Endothelial cell (in vitro differentiated cells): ENCODE measurements around the gene TBX5. TPM values are rescaled to one million over a fixed set of nuclear protein-coding genes. Genes with fewer than 3 reads are reported as not detected.
A peak's percentile ranks its signal among the peaks of the same experiment; 100 is the strongest.

Experiments used
- DNase-seq: peaks from one replicate; pipeline ENCODE4 v3.0.0; 2021; ENCODE audit warnings: low spot score
- H3K27ac Mint-ChIP-seq: one replicate; pipeline ENCODE4 v1.8.0; 2021; ENCODE audit warnings: mixed read lengths, inconsistent platforms; ENCODE audit not compliant: unreplicated experiment
- H3K27me3 Mint-ChIP-seq: one replicate; pipeline ENCODE4 v1.8.0; 2021; ENCODE audit warnings: mild to moderate bottlenecking, moderate library complexity, mixed read lengths, inconsistent platforms; ENCODE audit not compliant: unreplicated experiment
- H3K36me3 Mint-ChIP-seq: one replicate; pipeline ENCODE4 v1.8.0; 2021; ENCODE audit warnings: mild to moderate bottlenecking, low read depth, mixed read lengths, inconsistent platforms; ENCODE audit not compliant: unreplicated experiment
- H3K4me1 Mint-ChIP-seq: one replicate; pipeline ENCODE4 v1.8.0; 2021; ENCODE audit warnings: mild to moderate bottlenecking, mixed read lengths, inconsistent platforms; ENCODE audit not compliant: unreplicated experiment
- H3K4me3 Mint-ChIP-seq: one replicate; pipeline ENCODE4 v1.8.0; 2021; ENCODE audit warnings: mild to moderate bottlenecking, mixed read lengths, inconsistent platforms; ENCODE audit not compliant: unreplicated experiment
- H3K9me3 Mint-ChIP-seq: one replicate; pipeline ENCODE4 v1.8.0; 2021; ENCODE audit warnings: mixed read lengths, inconsistent platforms; ENCODE audit not compliant: unreplicated experiment
- CTCF ChIP-seq: fragments of 200-600 bp; sonication (generic); IDR thresholded peaks from one replicate; pipeline ENCODE4 v1.5.0; 2021; ENCODE audit warnings: antibody characterized with exemption; ENCODE audit not compliant: unreplicated experiment
- total RNA-seq: library from RNA; stranded (reverse); fragmentation: NEBNext Ultra II Directional; extraction: Animal tissue kit (Norgen Biotek cat#: 25700); gene quantifications from one replicate; pipeline ENCODE4 v1.2.1, GENCODE V29; 2021; ENCODE audit not compliant: unreplicated experiment

Gene TBX5
- total RNA-seq, 1 donor from 2014 or later = 0.38 TPM

GRCh38 chr12:114443607-114444421, 37.9 kb upstream of the TBX5 start:
- no peaks in the 10 kb centered on the region for H3K9me3 Mint-ChIP-seq
- H3K4me1 Mint-ChIP-seq = peaks cover 22% of the 10 kb centered on the region
- no peaks in the 10 kb centered on the region for H3K36me3 Mint-ChIP-seq
- peaks cover 28% of the 10 kb centered on the region for H3K27me3 Mint-ChIP-seq
- no peak overlapping the region for H3K27ac Mint-ChIP-seq
- no peak overlapping the region for H3K4me3 Mint-ChIP-seq
- no peak for TF ChIP-seq CTCF
- DNase-seq = no peak

GRCh38 chr12:114442578-114442977, 36.6 kb upstream of the TBX5 start:
- no peak overlapping the region for H3K4me3 Mint-ChIP-seq
- TF ChIP-seq CTCF = no peak

GRCh38 chr12:114441545-114441944, 35.6 kb upstream of the TBX5 start:
- Mint-ChIP-seq H3K4me3 (no peak overlapping the region), H3K27me3 (peaks cover 22% of the 10 kb centered on the region), H3K9me3 (peaks cover 2% of the 10 kb centered on the region), H3K27ac (no peak overlapping the region), H3K36me3 (no peaks in the 10 kb centered on the region), H3K4me1 (peaks cover 21% of the 10 kb centered on the region)
- DNase-seq = no peak
- no peak for TF ChIP-seq CTCF

More at GRCh38 chr12:114442578-114442977, 36.6 kb upstream of the TBX5 start:
- DNase-seq = no peak
- Mint-ChIP-seq H3K27ac (no peak overlapping the region), H3K27me3 (peaks cover 23% of the 10 kb centered on the region), H3K36me3 (no peaks in the 10 kb centered on the region), H3K4me1 (peaks cover 21% of the 10 kb centered on the region), H3K9me3 (no peaks in the 10 kb centered on the region)

- Mint-ChIP-seq H3K4me3 (no peak overlapping the region), H3K27me3 (peaks cover 22% of the 10 kb centered on the region), H3K9me3 (peaks cover 6% of the 10 kb centered on the region), H3K4me1 (peaks cover 21% of the 10 kb centered on the region), H3K36me3 (no peaks in the 10 kb centered on the region), H3K27ac (no peak overlapping the region)
- no peak for TF ChIP-seq CTCF
- DNase-seq = no peak
Observed at GRCh38 chr12:114441039-114441383, 35.1 kb upstream of the TBX5 start.

- Mint-ChIP-seq H3K36me3 (no peaks in the 10 kb centered on the region), H3K27me3 (peaks cover 17% of the 10 kb centered on the region), H3K27ac (no peak overlapping the region), H3K9me3 (peaks cover 6% of the 10 kb centered on the region), H3K4me3 (no peak overlapping the region), H3K4me1 (peaks cover 21% of the 10 kb centered on the region)
- TF ChIP-seq CTCF = no peak
- peak; percentile 43 for DNase-seq
Observed at GRCh38 chr12:114440270-114441038, 34.5 kb upstream of the TBX5 start.
